Spleen (tissue), 11 donors: Measurements from ENCODE around the gene RFFL. TPM values are rescaled to one million over a fixed set of nuclear protein-coding genes. Genes with fewer than 3 reads are reported as not detected.
A peak's percentile ranks its signal among the peaks of the same experiment; 100 is the strongest.

Source experiments
- DNase-seq: peaks from one replicate; pipeline ENCODE4 v3.0.0-alpha.2; 2020
- H3K27ac ChIP-seq, 8 donors: fragments of 200-600 bp; sonication (generic) in 7 of 8; 1 replicate in 4 of 8; 2 replicates in 4 of 8; pipeline versions ENCODE4 v1.5.0 to v1.8.0; 2016 to 2021; ENCODE audit warnings: inconsistent platforms in 4 of 8, mild to moderate bottlenecking in 4 of 8, moderate library complexity in 1 of 8
- H3K27me3 ChIP-seq, 7 donors: fragments of 200-600 bp; sonication (generic) in 6 of 7; replicated peaks in 1 of 7; 1 replicate in 4 of 7; 2 replicates in 3 of 7; pipeline versions ENCODE4 v1.5.0 to v1.8.0; 2016 to 2021; ENCODE audit warnings: inconsistent platforms in 3 of 7, mild to moderate bottlenecking in 1 of 7
- H3K36me3 ChIP-seq, 6 donors: fragments of 200-600 bp; sonication (generic) in 5 of 6; 1 replicate in 4 of 6; 2 replicates in 2 of 6; pipeline versions ENCODE4 v1.5.0 to v1.8.0; 2016 to 2021; ENCODE audit warnings: inconsistent platforms in 2 of 6
- H3K4me1 ChIP-seq, 6 donors: fragments of 200-600 bp; sonication (generic) in 5 of 6; 1 replicate in 3 of 6; 2 replicates in 3 of 6; pipeline versions ENCODE4 v1.5.0 to v1.8.0; 2016 to 2021; ENCODE audit warnings: inconsistent platforms in 3 of 6
- H3K4me3 ChIP-seq, 8 donors: fragments of 200-600 bp; sonication (generic) in 7 of 8; 1 replicate in 4 of 8; 2 replicates in 4 of 8; pipeline versions ENCODE4 v1.5.0 to v1.8.0; 2016 to 2021; ENCODE audit warnings: inconsistent platforms in 4 of 8, mild to moderate bottlenecking in 4 of 8, moderate library complexity in 2 of 8
- H3K9me3 ChIP-seq, 8 donors: fragments of 200-600 bp; sonication (generic) in 7 of 8; 1 replicate in 4 of 8; 2 replicates in 4 of 8; pipeline versions ENCODE4 v1.5.0 to v1.8.0; 2016 to 2021; ENCODE audit warnings: inconsistent platforms in 4 of 8
- POLR2A ChIP-seq, 3 donors: fragments of 450-650 bp; IDR thresholded peaks; one replicate each; pipeline ENCODE4 v1.5.1; 2017; ENCODE audit warnings: antibody characterized with exemption in 3 of 3, mild to moderate bottlenecking in 1 of 3
- POLR2AphosphoS5 ChIP-seq, 3 donors: sonication (generic); formaldehyde crosslinking; IDR thresholded peaks; one replicate each; pipeline ENCODE4 v1.5.1; 2017; ENCODE audit warnings: antibody characterized with exemption in 3 of 3
- WGBS, 5 donors: extraction: QIAGEN DNeasy Blood & Tissue Kit in 3 of 5; methylation state at CpG; one replicate each; pipeline versions ENCODE4 v1.1.5 to v1.1.7; 2013 to 2018; 5-methylcytosine and 5-hydroxymethylcytosine counted together
- intact Hi-C: fragments of 100-400 bp; cut with DNase I; formaldehyde crosslinking; loops from one replicate; pipeline ENCODE4 v1.15.0; 2023; ENCODE audit warnings: low total_unique reads
- polyA plus RNA-seq, 3 donors: library from polyadenylated mRNA; stranded (reverse); fragments of 200-250 nt; gene quantifications; one replicate each; pipeline ENCODE4 v1.2.1, GENCODE V29; 2013
- total RNA-seq, 7 donors: library from RNA; depleted of rRNA in 3 of 7; stranded (reverse); fragments of >200 nt in 3 of 7; fragmentation: NEBNext Ultra II Directional in 4 of 7; extraction: Animal tissue kit (Norgen Biotek cat#: 25700) in 4 of 7; gene quantifications; one replicate each; pipeline versions ENCODE4 v1.1.0 to v1.2.1, GENCODE V29; 2016 to 2021
- TF ChIP-seq, protein P1 (sequence below), 11 experiments: fragments of 200-600 bp in 7 of 11; fragments of 450-650 bp in 4 of 11; sonication (generic) in 4 of 11; IDR thresholded peaks in 8 of 11; conservative IDR thresholded peaks in 3 of 11; 1 replicate in 7 of 11; 2 replicates in 4 of 11; pipeline versions ENCODE4 v1.4.0 to v1.8.0; 2016 to 2021; ENCODE audit warnings: antibody characterized with exemption in 11 of 11, inconsistent platforms in 4 of 11, mild to moderate bottlenecking in 1 of 11
- donor health status: healthy with polysubstance abuse.
- donor health status: DM: no; HTN: no; CAD: no; lungs with moderate emphysema.
- donor health status: DM: no; HTN: no; CAD: no.
- donor health status: Bipolar disorder and iron deficiency.
- donor health status: healthy.
- donor health status: DM: no; HTN: no; CAD: no.
- donor health status: DM: yes; HTN: yes; CAD: no.

RFFL gene
- total and polyA plus RNA-seq, 10 donors: 5.7 to 39.7 (median 32.6) TPM

DNA sequence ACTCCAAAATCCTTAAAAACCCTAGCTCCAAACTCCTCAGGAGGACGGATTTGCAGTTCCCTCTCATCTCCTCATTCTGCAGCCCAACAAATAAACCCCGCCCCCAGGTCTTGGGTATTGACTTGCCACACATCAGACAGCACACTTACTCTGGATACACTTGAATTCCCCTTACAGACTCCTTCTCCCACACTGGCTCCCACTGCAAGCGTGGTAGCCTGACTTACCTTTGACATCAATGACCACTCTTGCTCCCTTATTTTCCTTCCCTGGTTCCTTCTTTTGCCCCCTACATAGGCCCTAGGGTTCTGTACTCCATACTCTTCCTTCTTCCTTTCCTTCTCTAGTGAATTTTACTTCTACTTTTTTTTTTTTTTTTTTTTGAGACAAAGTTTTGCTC is 7.5 kb downstream of the RFFL start:
- H3K9me3 ChIP-seq: no peaks in the 10 kb centered on the region
- DNase-seq: no peak
- intact Hi-C loops: no loop called here
- peaks cover 0 to 28% (median 0%) of the 10 kb centered on the region in 6 donors for H3K36me3 ChIP-seq
- no peak overlapping the region for H3K4me3 ChIP-seq
- H3K4me1 ChIP-seq: peaks cover 13 to 53% (median 24%) of the 10 kb centered on the region in 6 donors
- H3K27me3 ChIP-seq: no peaks in the 10 kb centered on the region
- TF ChIP-seq, protein P1, sequence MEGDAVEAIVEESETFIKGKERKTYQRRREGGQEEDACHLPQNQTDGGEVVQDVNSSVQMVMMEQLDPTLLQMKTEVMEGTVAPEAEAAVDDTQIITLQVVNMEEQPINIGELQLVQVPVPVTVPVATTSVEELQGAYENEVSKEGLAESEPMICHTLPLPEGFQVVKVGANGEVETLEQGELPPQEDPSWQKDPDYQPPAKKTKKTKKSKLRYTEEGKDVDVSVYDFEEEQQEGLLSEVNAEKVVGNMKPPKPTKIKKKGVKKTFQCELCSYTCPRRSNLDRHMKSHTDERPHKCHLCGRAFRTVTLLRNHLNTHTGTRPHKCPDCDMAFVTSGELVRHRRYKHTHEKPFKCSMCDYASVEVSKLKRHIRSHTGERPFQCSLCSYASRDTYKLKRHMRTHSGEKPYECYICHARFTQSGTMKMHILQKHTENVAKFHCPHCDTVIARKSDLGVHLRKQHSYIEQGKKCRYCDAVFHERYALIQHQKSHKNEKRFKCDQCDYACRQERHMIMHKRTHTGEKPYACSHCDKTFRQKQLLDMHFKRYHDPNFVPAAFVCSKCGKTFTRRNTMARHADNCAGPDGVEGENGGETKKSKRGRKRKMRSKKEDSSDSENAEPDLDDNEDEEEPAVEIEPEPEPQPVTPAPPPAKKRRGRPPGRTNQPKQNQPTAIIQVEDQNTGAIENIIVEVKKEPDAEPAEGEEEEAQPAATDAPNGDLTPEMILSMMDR (IDR thresholded peaks at IDR 0.05 in 8 of 11, conservative IDR thresholded peaks at IDR 0.05 in 3 of 11): no peak
- TF ChIP-seq POLR2A (IDR thresholded peaks at IDR 0.05): no peak
- no peak overlapping the region for H3K27ac ChIP-seq
- WGBS, 5 donors: 85 to 93% (median 88%) methylated on average over 3 of the region's 3 CpGs

- peak overlapping the region in 5 of 8 donors; percentile 86 to 90 (median 89) for H3K27ac ChIP-seq
- 88 to 94% (median 91%) methylated on average over 1 of the region's 1 CpG for WGBS, 5 donors
Measured at GRCh38 chr17:35053204-35053603, 10.3 kb downstream of the RFFL start.

DNA sequence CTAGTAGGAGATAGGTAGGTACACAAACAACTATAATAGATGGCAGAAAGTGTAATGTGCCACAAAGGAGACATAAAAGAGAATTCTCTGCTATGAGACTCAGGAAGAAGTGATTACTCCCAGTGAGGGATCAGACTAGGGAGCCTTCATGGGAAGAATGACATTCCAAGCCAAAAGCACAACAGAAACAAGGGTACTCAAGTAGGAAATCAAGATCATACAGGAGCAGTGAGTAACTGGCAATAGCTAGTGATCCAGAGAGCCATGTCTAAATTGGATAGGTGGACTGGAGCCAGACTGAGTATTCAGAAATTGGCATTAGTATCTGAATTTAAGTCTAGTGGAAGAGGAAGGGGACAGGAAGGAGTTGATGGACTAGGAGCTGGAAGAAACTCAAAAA is 10.7 kb downstream of the RFFL start:
- H3K36me3 ChIP-seq: peaks cover 0 to 9% (median 0%) of the 10 kb centered on the region in 6 donors
- H3K27me3 ChIP-seq: no peaks in the 10 kb centered on the region
- intact Hi-C loops: no loop called here
- peak overlapping the region; percentile 77 to 90 (median 87) for H3K27ac ChIP-seq
- peaks cover 25 to 74% (median 41%) of the 10 kb centered on the region in 6 donors for H3K4me1 ChIP-seq
- H3K4me3 ChIP-seq: no peak overlapping the region
- no peak for TF ChIP-seq POLR2A (IDR thresholded peaks at IDR 0.05)
- TF ChIP-seq POLR2AphosphoS5 (IDR thresholded peaks at IDR 0.05): no peak
- TF ChIP-seq, protein P1 (IDR thresholded peaks at IDR 0.05 in 8 of 11, conservative IDR thresholded peaks at IDR 0.05 in 3 of 11): no peak
- H3K9me3 ChIP-seq: no peaks in the 10 kb centered on the region
- no peak for DNase-seq

More at GRCh38 chr17:35053204-35053603, 10.3 kb downstream of the RFFL start:
- Histone ChIP-seq H3K4me1 (peaks cover 25 to 70% (median 41%) of the 10 kb centered on the region in 6 donors), H3K4me3 (no peak overlapping the region), H3K9me3 (no peaks in the 10 kb centered on the region), H3K27me3 (no peaks in the 10 kb centered on the region), H3K36me3 (peaks cover 0 to 9% (median 0%) of the 10 kb centered on the region in 6 donors)
- no peak for DNase-seq
- TF ChIP-seq POLR2A (IDR thresholded peaks at IDR 0.05) (no peak), POLR2AphosphoS5 (IDR thresholded peaks at IDR 0.05) (no peak)
- TF ChIP-seq, protein P1 (IDR thresholded peaks at IDR 0.05 in 8 of 11, conservative IDR thresholded peaks at IDR 0.05 in 3 of 11): no peak
- intact Hi-C loops: no loop called here

GRCh38 chr17:35052241-35052610 is 11.3 kb downstream of the RFFL start:
- Histone ChIP-seq H3K9me3 (no peaks in the 10 kb centered on the region), H3K4me1 (peaks cover 26 to 80% (median 44%) of the 10 kb centered on the region in 6 donors), H3K27ac (peak overlapping the region; percentile 77 to 90 (median 87)), H3K27me3 (no peaks in the 10 kb centered on the region), H3K36me3 (peaks cover 0 to 9% (median 0%) of the 10 kb centered on the region in 6 donors), H3K4me3 (peak overlapping the region in 1 of 8 donors; percentile 46)
- no peak for DNase-seq
- TF ChIP-seq POLR2AphosphoS5 (IDR thresholded peaks at IDR 0.05) (no peak), POLR2A (IDR thresholded peaks at IDR 0.05) (no peak)
- TF ChIP-seq, protein P1 (IDR thresholded peaks at IDR 0.05 in 8 of 11, conservative IDR thresholded peaks at IDR 0.05 in 3 of 11): no peak
- intact Hi-C loops: no loop called here
